GM12872 (cell line): ENCODE results near the gene KIF26B.

Experiments
- TF ChIP-seq, protein P1 (sequence below): IDR thresholded peaks from 3 replicates; pipeline ENCODE4 v1.5.1; 2011; ENCODE audit warnings: low read depth, mild to moderate bottlenecking, low read length, moderate library complexity; ENCODE audit not compliant: insufficient read depth

The KIF26B gene

DNA sequence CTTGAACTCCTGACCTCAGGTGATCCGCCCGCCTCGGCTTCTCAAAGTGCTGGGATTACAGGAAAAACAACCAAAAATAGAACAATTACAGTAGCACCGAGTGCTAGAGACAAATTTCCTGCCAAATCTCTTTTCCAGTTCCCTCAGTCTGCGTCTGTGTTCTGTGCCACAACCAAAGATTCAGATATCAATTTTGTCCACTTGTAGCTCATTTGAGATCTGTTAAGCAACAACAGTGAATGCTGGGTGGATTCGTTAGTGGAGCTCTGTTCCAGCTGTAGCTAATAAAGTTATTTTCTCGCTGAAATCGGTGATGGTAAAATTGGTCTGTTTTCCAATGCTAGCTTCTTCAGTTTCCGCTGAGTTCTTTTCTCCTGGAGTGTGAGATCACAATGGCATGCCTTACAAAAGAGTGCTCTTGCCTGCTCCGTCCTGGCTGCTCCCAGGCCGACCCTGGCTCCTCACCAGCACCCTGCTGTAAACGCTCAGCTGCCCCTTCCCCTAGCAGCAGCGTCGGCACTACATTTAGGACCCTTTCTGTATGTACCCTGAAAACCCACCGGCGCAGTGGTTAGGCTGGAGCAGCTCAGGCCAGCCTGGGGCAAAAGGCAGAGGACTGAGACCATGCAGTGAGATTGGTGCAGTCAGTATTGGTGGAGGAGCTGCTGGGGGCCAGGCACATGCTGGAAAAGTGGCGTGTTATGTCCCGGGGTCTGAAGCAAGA is 395.4 kb downstream of the KIF26B start:
- TF ChIP-seq, protein P1, sequence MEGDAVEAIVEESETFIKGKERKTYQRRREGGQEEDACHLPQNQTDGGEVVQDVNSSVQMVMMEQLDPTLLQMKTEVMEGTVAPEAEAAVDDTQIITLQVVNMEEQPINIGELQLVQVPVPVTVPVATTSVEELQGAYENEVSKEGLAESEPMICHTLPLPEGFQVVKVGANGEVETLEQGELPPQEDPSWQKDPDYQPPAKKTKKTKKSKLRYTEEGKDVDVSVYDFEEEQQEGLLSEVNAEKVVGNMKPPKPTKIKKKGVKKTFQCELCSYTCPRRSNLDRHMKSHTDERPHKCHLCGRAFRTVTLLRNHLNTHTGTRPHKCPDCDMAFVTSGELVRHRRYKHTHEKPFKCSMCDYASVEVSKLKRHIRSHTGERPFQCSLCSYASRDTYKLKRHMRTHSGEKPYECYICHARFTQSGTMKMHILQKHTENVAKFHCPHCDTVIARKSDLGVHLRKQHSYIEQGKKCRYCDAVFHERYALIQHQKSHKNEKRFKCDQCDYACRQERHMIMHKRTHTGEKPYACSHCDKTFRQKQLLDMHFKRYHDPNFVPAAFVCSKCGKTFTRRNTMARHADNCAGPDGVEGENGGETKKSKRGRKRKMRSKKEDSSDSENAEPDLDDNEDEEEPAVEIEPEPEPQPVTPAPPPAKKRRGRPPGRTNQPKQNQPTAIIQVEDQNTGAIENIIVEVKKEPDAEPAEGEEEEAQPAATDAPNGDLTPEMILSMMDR = no peak

DNA sequence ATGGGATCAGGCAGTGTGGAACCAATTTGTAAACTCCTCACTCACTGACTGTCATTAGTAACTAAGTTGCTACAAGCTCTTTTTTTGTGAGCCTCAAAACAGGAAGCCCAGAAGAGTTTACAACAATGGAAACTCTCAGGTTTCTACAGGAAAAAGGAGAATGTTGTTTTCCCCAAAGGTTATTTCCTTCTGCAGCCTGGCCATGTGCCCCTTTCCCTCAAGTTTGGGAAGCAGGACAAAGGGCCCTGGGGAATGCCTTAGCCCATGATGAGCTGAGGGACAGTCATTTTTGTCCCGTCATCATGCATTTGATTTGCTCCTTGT is 395.9 kb downstream of the KIF26B start:
- TF ChIP-seq, protein P1 = no peak

- TF ChIP-seq, protein P1 = no peak
Measured at GRCh38 chr1:245551536-245551935, 396.8 kb downstream of the KIF26B start.

DNA sequence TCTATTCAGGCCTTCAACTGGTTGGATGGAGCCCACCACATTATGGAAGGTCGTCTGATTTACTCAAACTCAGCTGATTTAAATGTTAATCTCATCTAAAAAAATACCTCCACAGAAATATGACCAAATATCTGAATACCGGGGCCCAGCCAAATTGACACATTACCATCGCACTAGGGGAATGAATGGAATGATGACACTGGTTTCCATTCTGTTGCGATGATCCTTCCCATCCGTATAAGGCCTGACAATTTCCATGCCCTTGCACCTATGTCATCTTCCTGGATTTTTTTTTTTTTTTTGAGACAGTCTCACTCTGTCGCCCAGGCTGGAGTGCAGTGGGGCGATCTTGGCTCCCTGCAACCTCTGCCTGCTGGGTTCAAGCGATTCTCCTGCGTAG is 397.5 kb downstream of the KIF26B start:
- TF ChIP-seq, protein P1 = no peak

DNA sequence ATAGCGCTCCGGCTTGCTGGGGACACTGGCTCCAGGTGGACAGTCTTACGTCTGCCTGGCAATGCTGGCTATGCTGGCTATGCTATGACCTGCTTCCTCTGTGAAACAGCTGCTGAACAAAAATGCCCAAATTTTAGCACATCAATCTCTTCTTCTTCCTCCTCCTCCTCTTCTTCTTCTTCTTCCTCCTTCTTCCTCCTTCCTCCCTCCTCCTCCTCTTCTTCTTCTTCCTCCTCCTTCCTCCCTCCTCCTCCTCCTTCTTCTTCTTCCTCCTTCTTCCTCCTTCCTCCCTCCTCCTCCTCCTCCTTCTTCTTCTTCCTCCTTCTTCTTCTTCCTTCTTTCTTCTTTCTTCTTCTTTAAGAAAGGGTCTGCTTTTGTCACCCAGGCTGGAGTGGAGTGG is 401.3 kb downstream of the KIF26B start:
- TF ChIP-seq, protein P1 = no peak

- TF ChIP-seq, protein P1 = no peak
Measured at GRCh38 chr1:245558069-245558468, 403.3 kb downstream of the KIF26B start.

GRCh38 chr1:245560316-245560859 is 405.6 kb downstream of the KIF26B start:
- TF ChIP-seq, protein P1 = no peak
